Measurements from ENCODE around the gene NSG1. TPM values are rescaled to one million over a fixed set of nuclear protein-coding genes. Genes with fewer than 3 reads are reported as not detected.

NSG1 gene
- total and polyA plus RNA-seq, 2 of the 4 experiments (the other 2 are of a cell fraction) = 0.72 to 1.6 TPM

Other genes with a start within 250 kb of the NSG1 start
- gene OTOP1, start 160.2 kb upstream of the NSG1 start, total RNA-seq (2012; rRNA removed) = not detected in 2 replicates
- gene OTOP1, start 160.2 kb upstream of the NSG1 start, polyA plus RNA-seq (2012; rRNA removed) = not detected in 2 replicates
- gene TMEM128, start 138.9 kb upstream of the NSG1 start, total RNA-seq (2012; rRNA removed) = 21.9 and 27.2 TPM in 2 replicates
- gene TMEM128, start 138.9 kb upstream of the NSG1 start, polyA plus RNA-seq (2012; rRNA removed) = 16.3 and 22.6 TPM in 2 replicates
- gene LYAR, start 96.9 kb upstream of the NSG1 start, total RNA-seq (2012; rRNA removed) = 5.4 and 13.9 TPM in 2 replicates
- 7.2 and 8.2 TPM in 2 replicates for gene LYAR, start 96.9 kb upstream of the NSG1 start, polyA plus RNA-seq (2012; rRNA removed)
- 4.2 and 4.8 TPM in 2 replicates for gene ZBTB49, start 96.9 kb upstream of the NSG1 start, total RNA-seq (2012; rRNA removed)
- gene ZBTB49, start 96.9 kb upstream of the NSG1 start, polyA plus RNA-seq (2012; rRNA removed) = 3.2 TPM in 2 replicates
- gene STX18, start 154.9 kb downstream of the NSG1 start, total RNA-seq (2012; rRNA removed) = 20.1 and 26.9 TPM in 2 replicates
- 20.2 and 23.4 TPM in 2 replicates for gene STX18, start 154.9 kb downstream of the NSG1 start, polyA plus RNA-seq (2012; rRNA removed)